Measurements from ENCODE around the gene LMO1.

- no peak for TF ChIP-seq POLR2AphosphoS5 (IDR thresholded peaks at IDR 0.05; ENCODE audit: low read depth, low read length)
- no peak for TF ChIP-seq CREB1 (IDR thresholded peaks at IDR 0.05)
- no peak for TF ChIP-seq USF2 (IDR thresholded peaks at IDR 0.05; ENCODE audit: low read length)
- no peak for TF ChIP-seq CTCF (IDR thresholded peaks at IDR 0.05; ENCODE audit: control extremely low read depth in 1 of 3, insufficient read depth in 1 of 3, low read depth in 1 of 3, low read length in 3 of 3)
- TF ChIP-seq NRF1 (IDR thresholded peaks at IDR 0.05; ENCODE audit: low read depth, low read length) = no peak
- TF ChIP-seq RAD21 (IDR thresholded peaks at IDR 0.05 in 1 of 2, conservative IDR thresholded peaks at IDR 0.05 in 1 of 2; ENCODE audit: low read depth in 2 of 2, low read length in 2 of 2) = no peak
- TF ChIP-seq, protein P1, sequence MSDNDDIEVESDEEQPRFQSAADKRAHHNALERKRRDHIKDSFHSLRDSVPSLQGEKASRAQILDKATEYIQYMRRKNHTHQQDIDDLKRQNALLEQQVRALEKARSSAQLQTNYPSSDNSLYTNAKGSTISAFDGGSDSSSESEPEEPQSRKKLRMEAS (IDR thresholded peaks at IDR 0.05) = no peak
- no peak for TF ChIP-seq RNF2 (IDR thresholded peaks at IDR 0.05; ENCODE audit: borderline replicate concordance, low read depth, low read length, missing control alignments, poor library complexity, severe bottlenecking)
- TF ChIP-seq KDM5A (IDR thresholded peaks at IDR 0.05; ENCODE audit: low read length) = no peak
- TF ChIP-seq POLR2A (IDR thresholded peaks at IDR 0.05; ENCODE audit: control extremely low read depth in 1 of 2, low read depth in 2 of 2, low read length in 2 of 2) = no peak
Observed at GRCh38 chr11:8292351-8292750, 28.7 kb upstream of the LMO1 start.
